ENCODE data around the gene ASB13. TPM values are rescaled to one million over a fixed set of nuclear protein-coding genes. Genes with fewer than 3 reads are reported as not detected.

ASB13 gene
- polyA plus RNA-seq, 3 donors: 13.3 to 44.1 (median 37.8) TPM

DNA sequence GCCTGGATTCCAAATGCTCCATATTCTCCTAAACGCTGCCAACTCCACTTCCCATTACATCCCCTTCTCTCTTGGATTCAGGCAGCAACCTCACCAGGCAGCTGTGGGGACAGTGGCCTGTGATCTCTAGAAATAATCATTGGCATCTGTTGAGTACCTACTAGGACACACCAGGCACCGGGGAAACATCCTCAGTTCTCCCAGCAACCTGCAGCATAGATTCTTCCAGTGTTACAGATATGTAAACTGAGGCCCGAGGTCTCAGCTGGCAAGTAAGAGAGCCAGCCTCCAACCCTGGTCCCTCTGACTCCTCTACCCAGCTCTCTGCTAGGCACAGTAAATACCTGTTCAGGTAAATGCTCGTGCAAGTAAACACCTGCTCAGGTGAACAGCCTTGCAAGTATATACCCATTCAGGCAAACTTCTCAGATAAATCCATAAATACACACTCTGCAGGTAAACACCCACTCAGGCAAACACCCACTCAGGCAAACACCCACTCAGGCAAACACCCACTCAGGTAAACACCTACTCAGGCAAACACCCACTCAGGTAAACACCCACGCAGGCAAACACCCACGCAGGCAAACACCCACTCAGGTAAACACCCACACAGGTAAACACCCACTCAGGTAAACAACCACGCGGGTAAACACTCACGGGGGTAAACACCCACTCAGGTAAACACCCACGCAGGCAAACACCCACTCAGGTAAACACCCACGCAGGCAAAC, 18.7 kb downstream of the ASB13 start:
- 96% methylated on average over 11 of the region's 11 CpGs for WGBS (ENCODE audit: insufficient coverage)
- no peaks in the 10 kb centered on the region for H4K20me1 ChIP-seq (ENCODE audit: insufficient read depth, low read length)
- TF ChIP-seq, protein P1, sequence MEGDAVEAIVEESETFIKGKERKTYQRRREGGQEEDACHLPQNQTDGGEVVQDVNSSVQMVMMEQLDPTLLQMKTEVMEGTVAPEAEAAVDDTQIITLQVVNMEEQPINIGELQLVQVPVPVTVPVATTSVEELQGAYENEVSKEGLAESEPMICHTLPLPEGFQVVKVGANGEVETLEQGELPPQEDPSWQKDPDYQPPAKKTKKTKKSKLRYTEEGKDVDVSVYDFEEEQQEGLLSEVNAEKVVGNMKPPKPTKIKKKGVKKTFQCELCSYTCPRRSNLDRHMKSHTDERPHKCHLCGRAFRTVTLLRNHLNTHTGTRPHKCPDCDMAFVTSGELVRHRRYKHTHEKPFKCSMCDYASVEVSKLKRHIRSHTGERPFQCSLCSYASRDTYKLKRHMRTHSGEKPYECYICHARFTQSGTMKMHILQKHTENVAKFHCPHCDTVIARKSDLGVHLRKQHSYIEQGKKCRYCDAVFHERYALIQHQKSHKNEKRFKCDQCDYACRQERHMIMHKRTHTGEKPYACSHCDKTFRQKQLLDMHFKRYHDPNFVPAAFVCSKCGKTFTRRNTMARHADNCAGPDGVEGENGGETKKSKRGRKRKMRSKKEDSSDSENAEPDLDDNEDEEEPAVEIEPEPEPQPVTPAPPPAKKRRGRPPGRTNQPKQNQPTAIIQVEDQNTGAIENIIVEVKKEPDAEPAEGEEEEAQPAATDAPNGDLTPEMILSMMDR (IDR thresholded peaks at IDR 0.05): no peak
- no peak overlapping the region for H3K27ac ChIP-seq (ENCODE audit: low read depth in 1 of 2, low read length in 2 of 2)
- peak overlapping the region in 1 of 7 donors; percentile 30 for H3K27ac Mint-ChIP-seq
- no peaks in the 10 kb centered on the region for H3K4me1 Mint-ChIP-seq
- no peaks in the 10 kb centered on the region for H3K79me2 ChIP-seq (ENCODE audit: insufficient read depth, low read length)
- H3K27me3 ChIP-seq (ENCODE audit: control insufficient read depth in 2 of 2, insufficient read depth in 2 of 2, low read length in 2 of 2): no peaks in the 10 kb centered on the region
- no peak overlapping the region for H3K4me2 ChIP-seq (replicated peaks; ENCODE audit: extremely low read depth, low read length, poor library complexity, severe bottlenecking)
- H3K27me3 Mint-ChIP-seq (ENCODE audit: low read depth in 3 of 3): peaks cover 0 to 2% (median 0%) of the 10 kb centered on the region in 3 donors
- no peaks in the 10 kb centered on the region for H3K9me3 ChIP-seq (replicated peaks in 1 of 2; ENCODE audit: control insufficient read depth in 1 of 2, insufficient read depth in 1 of 2, low read length in 2 of 2)
- H3K4me1 ChIP-seq (ENCODE audit: control insufficient read depth in 1 of 2, insufficient read depth in 2 of 2, low read length in 2 of 2): no peaks in the 10 kb centered on the region
- H3K36me3 ChIP-seq (replicated peaks in 1 of 2; ENCODE audit: control insufficient read depth in 1 of 2, insufficient read depth in 2 of 2, low read length in 2 of 2): peaks cover 64 to 95% of the 10 kb centered on the region in 2 donors
- H2AFZ ChIP-seq (ENCODE audit: insufficient read depth, low read depth, low read length, poor library complexity, severe bottlenecking): no peak overlapping the region
- no peak overlapping the region for H3K4me3 ChIP-seq (replicated peaks in 1 of 3; ENCODE audit: low read depth in 2 of 3, low read length in 3 of 3)
- DNase-seq: no peak
- H3K36me3 Mint-ChIP-seq: peaks cover 77 to 91% of the 10 kb centered on the region in 2 donors
- no peak overlapping the region for H3K4me3 Mint-ChIP-seq
- no peak overlapping the region for H3K9ac ChIP-seq (ENCODE audit: insufficient read depth, low read length, poor library complexity, severe bottlenecking)
- intact Hi-C loops (cut with micrococcal nuclease): no loop called here
- peaks cover 0 to 3% (median 0%) of the 10 kb centered on the region in 7 donors for H3K9me3 Mint-ChIP-seq

DNA sequence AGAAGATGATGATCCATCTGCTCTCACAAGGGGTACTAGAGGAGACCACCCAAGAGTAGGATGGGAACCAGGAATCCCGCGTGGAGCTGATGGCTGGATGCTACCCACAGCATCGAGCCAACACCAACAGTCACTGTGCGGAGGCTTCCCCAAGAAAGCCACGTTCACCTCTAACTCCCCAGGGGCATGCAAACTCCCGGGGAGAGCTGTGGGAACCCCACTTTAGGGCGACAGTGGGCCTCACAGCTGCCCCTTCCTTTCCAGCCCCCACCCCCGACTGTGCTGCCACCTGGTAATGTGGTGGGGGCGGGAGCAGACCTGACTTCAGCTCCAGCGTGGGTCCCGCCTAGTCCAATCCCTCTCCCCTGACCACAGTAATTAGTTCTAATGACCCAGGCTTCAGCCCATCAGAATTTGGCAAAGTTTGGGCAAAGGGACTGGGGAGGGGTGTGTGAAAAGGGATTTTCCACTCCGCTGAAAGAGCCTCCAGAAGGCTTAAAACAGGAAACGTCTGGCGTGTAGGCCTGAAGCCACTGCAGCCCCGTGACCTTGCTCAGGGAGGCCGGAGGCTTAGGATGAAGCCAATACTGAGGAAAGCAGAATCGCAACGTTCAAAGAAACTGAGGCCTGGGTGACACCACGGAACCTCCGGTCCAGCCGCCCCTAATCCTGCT, 20.3 kb downstream of the ASB13 start:
- intact Hi-C loops (cut with micrococcal nuclease): no loop called here
- no peak overlapping the region for H2AFZ ChIP-seq (ENCODE audit: insufficient read depth, low read depth, low read length, poor library complexity, severe bottlenecking)
- H3K27ac Mint-ChIP-seq: no peak overlapping the region
- no peaks in the 10 kb centered on the region for H3K4me1 ChIP-seq (ENCODE audit: control insufficient read depth in 1 of 2, insufficient read depth in 2 of 2, low read length in 2 of 2)
- H3K9me3 Mint-ChIP-seq: peaks cover 0 to 3% (median 0%) of the 10 kb centered on the region in 7 donors
- H3K4me3 Mint-ChIP-seq: no peak overlapping the region
- H3K79me2 ChIP-seq (ENCODE audit: insufficient read depth, low read length): no peaks in the 10 kb centered on the region
- no peak overlapping the region for H3K9ac ChIP-seq (ENCODE audit: insufficient read depth, low read length, poor library complexity, severe bottlenecking)
- no peak overlapping the region for H3K4me3 ChIP-seq (replicated peaks in 1 of 3; ENCODE audit: low read depth in 2 of 3, low read length in 3 of 3)
- 33% methylated on average over 10 of the region's 21 CpGs for WGBS (ENCODE audit: insufficient coverage)
- H3K36me3 Mint-ChIP-seq: peaks cover 85 to 96% of the 10 kb centered on the region in 2 donors
- TF ChIP-seq, protein P1 (IDR thresholded peaks at IDR 0.05): no peak
- H3K9me3 ChIP-seq (replicated peaks in 1 of 2; ENCODE audit: control insufficient read depth in 1 of 2, insufficient read depth in 1 of 2, low read length in 2 of 2): no peaks in the 10 kb centered on the region
- H3K36me3 ChIP-seq (replicated peaks in 1 of 2; ENCODE audit: control insufficient read depth in 1 of 2, insufficient read depth in 2 of 2, low read length in 2 of 2): peaks cover 70 to 96% of the 10 kb centered on the region in 2 donors
- DNase-seq: no peak
- no peaks in the 10 kb centered on the region for H3K4me1 Mint-ChIP-seq
- no peaks in the 10 kb centered on the region for H4K20me1 ChIP-seq (ENCODE audit: insufficient read depth, low read length)
- H3K27ac ChIP-seq (ENCODE audit: low read depth in 1 of 2, low read length in 2 of 2): no peak overlapping the region
- H3K27me3 Mint-ChIP-seq (ENCODE audit: low read depth in 3 of 3): peaks cover 0 to 1% (median 0%) of the 10 kb centered on the region in 3 donors
- H3K4me2 ChIP-seq (replicated peaks; ENCODE audit: extremely low read depth, low read length, poor library complexity, severe bottlenecking): no peak overlapping the region
- H3K27me3 ChIP-seq (ENCODE audit: control insufficient read depth in 2 of 2, insufficient read depth in 2 of 2, low read length in 2 of 2): no peaks in the 10 kb centered on the region

All from CD14-positive monocyte (primary cell).